D721Med (cell line): ENCODE data around the gene PAX7.

ENCODE experiments used
- DNase-seq: peaks from one replicate; pipeline ENCODE4 v3.0.0; 2011; ENCODE audit warnings: low spot score; ENCODE audit not compliant: insufficient read length
- FAIRE-seq: peaks from 2 replicates; lab custom pipeline; 2011; peaks lifted over from hg19 to GRCh38; lab: Jason Lieb, UNC
- CTCF ChIP-seq: IDR thresholded peaks from 2 replicates; pipeline ENCODE4 v1.5.1; 2012; ENCODE audit warnings: mild to moderate bottlenecking, control low read depth; ENCODE audit not compliant: insufficient read depth; ENCODE audit errors: missing control alignments

Gene PAX7

DNA sequence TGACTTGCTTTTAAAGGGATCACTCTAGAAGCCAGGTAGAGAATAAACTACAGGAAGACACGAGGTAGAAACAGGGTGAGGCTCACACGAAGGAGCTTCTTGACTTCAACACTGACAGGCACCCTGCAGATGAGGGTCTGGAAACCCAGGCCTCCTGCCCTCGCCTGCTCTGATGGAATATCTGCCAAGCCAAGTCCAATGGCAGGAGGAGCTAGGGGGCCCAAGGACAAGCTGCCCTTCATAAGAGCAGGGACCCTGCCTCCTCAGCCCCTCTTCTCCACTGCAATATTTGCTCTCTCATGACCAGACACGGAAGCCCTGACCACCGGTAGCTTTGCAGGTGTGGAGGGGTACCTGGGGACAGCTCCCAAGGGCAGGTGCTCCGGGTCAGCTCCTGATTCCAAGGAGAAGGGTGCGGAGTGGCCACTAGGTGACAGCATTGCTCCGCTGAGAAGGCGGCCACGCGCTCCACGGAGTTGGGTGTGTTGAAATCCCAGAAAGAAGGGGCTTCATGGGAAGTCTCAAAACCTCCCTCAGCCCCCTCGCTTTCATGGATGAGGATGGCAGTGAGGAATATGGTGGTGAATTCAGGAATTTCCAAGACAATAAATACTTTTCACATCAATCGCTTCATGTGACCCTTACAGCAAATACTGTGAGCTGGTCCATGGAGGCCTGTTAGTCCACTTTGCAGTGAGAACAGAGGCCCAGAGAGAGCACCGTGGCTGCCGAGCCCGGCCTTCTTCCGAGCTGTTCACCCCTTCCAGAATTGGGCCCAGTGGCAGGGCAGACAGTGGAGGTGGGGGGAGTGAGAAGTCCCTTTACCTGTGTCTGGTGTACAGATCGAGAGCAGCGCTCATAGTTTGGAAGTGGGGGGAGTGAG, 33.2 kb upstream of the PAX7 start:
- TF ChIP-seq CTCF = peak; percentile 91
- no peak for FAIRE-seq
- DNase-seq = no peak

DNA sequence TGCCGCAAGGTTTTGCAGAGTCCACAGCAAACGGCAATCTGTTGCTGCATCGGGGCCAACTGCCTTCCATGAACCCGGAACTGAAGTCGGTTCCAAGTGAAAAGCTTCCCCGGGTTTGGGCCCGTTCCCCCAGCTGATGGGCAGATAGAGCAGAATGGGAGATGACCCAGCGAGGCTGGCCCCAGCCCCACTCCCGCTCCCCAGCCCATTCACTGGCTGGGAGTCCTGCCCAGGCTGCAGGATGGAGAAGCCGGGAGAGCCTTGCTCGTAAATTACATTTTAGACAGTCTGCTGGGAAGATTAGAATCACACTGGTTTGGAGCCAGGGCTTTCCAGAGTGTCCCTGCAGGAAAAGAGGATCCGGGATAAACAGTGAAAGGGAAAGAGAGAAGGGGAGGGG, 31.6 kb upstream of the PAX7 start:
- DNase-seq (no peak), FAIRE-seq (no peak)

DNA sequence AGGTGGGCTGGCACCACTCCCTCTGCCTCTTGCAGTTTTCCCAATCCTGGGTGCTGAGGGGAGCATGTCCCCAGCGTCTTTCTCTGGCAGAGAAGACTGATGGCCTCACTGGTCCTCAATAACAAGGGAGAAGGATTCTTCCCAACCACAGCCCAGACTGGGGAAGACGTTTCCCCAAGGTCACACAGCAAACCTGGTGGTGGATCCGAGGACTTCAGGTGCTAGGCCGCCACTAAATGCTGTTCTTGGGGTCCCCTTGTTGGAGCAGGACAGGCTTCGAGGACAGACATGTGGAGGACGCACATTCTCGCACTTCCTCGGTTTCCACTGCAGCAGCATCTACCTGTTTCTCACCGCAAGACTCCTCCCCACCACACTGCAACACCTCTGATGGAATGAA, 30.9 kb upstream of the PAX7 start:
- DNase-seq (no peak), FAIRE-seq (no peak)
- TF ChIP-seq CTCF = no peak

More for the DNA sequence above, 31.6 kb upstream of the PAX7 start:
- no peak for TF ChIP-seq CTCF

DNA sequence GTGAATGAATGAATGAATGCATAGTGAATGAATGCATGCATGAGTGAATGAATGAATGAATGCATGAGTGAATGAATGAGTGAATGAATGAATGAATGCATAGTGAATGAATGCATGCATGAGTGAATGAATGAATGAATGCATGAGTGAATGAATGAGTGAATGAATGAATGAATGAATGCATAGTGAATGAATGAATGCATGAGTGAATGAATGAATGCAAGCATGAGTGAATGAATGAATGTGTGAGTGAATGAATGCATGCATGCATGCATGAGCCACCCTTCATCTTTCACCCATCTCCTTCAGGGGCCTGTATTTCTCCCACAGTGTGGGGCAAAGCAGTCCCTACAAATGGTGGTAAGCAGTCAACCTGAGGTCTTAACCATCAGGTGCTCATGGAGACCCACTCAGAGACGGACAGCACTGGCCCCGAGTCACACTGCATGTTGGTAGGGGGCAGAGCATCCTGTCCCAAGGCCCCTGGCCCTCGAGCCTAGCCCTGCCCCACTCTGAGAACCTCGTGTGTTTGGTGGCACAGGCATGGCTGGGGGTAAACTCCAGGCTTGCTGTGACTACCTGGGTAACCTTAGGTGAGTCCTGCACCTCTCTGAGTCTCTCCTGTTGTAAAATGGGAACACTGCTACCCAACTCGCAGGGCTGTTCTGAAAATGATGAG, 28.0 kb upstream of the PAX7 start:
- FAIRE-seq (no peak), DNase-seq (no peak)
- TF ChIP-seq CTCF = no peak

DNA sequence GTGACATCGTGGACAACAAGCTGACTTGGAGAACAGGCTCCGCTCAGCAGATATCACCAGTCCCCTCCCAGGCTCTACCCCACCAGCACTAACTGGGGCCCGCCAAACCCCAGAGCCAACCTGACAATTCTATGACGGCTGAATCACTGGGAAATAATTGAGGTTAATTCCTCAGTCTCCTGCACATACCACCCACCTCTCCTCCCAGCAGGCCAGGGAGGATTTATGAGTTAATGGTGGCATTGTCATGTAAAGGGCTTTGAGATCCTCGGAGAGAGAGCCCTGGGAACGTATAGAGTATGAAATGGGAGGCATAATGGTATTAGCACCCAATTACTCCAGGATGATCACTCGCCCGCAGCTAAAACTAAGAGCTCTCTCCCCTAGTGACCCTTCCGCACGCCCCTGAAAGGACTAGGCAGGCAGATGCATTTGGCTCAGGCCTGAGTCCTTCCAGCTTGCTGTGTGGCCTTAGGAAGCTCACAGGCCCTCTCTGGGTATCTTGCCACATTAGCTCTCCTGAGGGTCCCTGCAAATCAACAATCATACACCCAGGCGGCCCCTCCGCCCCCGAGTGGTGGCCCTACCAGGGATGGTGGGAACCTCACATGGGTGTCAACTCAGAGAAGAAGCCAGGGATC, 27.3 kb upstream of the PAX7 start:
- DNase-seq (no peak), FAIRE-seq (no peak)
- TF ChIP-seq CTCF = no peak

GRCh38 chr1:18606443-18607288, 24.0 kb upstream of the PAX7 start:
- TF ChIP-seq CTCF = no peak
- no peak for FAIRE-seq
- no peak for DNase-seq
